NB4 (cell line): Measurements from ENCODE around the gene PKIG.

ENCODE experiments used
- DNase-seq: peaks from one replicate; pipeline ENCODE4 v3.0.0; 2010; ENCODE audit warnings: low read depth
- H3K4me3 ChIP-seq: one replicate; pipeline ENCODE4 v1.5.1; 2011; ENCODE audit warnings: mild to moderate bottlenecking, low read depth, low read length, moderate library complexity
- MAX ChIP-seq: IDR thresholded peaks from 2 replicates; pipeline ENCODE4 v1.6.1; 2011; ENCODE audit warnings: low read depth, low read length
- MYC ChIP-seq: IDR thresholded peaks from 2 replicates; pipeline ENCODE4 v1.6.1; 2011; ENCODE audit warnings: low read depth, low read length
- POLR2A ChIP-seq: IDR thresholded peaks from 2 replicates; pipeline ENCODE4 v1.6.1; 2011; ENCODE audit warnings: mild to moderate bottlenecking; ENCODE audit not compliant: insufficient read length; ENCODE audit errors: extremely low read depth
- TF ChIP-seq, protein P1 (sequence below): IDR thresholded peaks from one replicate; pipeline ENCODE4 v1.5.1; 2012; ENCODE audit warnings: low read depth, low read length

The PKIG gene

DNA sequence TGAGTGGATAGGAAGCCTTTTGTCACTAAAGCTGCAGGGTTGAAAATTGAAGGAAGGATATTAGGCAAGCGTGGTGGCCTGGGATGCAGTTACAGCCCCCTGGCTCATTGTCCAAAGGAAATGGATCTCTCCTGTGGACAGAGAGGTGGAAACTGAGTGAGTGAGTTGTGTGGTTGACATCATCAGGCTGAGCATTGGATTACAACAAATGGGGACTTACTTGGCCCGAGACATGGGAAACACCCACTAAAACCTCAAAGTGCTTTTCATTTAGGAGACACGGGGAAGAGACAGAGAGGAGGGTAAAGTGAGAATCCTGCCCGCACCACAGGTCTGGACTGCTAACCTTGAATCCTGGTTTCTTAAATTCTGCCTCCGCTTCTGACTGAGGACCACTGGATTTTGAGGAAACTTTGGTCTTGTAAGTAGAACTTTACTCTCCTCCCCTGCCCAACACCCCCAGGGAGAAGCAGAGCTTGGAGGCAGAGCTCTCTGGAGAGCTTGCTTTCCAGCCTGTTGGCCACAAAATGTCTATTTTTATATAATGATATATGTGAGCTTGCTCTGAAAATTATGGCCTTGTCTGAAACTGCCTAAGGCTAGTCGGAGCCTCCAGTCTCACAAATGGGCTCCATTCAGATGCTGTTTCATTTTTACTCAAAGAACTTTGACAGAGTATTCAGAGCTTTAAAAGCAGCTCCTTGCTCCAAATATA, at the start of gene PKIG:
TSS of gene PKIG (plus strand) at position 269 of the 715 bp plus-strand sequence. CDS start 31,978 bp downstream, outside the sequence.
- DNase-seq, result peak; percentile 60
- TF ChIP-seq POLR2A (no peak), MAX (no peak), MYC (no peak)
- TF ChIP-seq, protein P1, sequence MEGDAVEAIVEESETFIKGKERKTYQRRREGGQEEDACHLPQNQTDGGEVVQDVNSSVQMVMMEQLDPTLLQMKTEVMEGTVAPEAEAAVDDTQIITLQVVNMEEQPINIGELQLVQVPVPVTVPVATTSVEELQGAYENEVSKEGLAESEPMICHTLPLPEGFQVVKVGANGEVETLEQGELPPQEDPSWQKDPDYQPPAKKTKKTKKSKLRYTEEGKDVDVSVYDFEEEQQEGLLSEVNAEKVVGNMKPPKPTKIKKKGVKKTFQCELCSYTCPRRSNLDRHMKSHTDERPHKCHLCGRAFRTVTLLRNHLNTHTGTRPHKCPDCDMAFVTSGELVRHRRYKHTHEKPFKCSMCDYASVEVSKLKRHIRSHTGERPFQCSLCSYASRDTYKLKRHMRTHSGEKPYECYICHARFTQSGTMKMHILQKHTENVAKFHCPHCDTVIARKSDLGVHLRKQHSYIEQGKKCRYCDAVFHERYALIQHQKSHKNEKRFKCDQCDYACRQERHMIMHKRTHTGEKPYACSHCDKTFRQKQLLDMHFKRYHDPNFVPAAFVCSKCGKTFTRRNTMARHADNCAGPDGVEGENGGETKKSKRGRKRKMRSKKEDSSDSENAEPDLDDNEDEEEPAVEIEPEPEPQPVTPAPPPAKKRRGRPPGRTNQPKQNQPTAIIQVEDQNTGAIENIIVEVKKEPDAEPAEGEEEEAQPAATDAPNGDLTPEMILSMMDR, result no peak
- H3K4me3 ChIP-seq, result no peak within 1 kb of the TSS

DNA sequence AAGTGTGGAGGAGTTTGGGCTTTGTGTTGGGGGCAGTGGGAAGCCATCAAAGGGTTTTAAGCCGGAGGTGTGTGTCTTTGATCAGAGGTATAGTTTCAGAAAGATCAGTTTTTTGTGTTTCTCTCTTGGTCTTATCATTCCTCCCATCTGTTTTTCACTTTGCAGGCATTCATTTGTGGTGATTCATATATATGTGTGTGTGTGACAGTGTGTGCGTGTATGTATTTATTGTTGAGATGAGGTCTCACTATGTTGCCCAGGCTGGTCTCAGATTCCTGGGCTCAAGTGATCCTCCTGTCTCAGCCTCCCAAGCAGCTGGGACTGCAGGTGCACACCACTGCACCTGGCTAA, 49.4 kb upstream of the PKIG start:
- TF ChIP-seq MAX (no peak), MYC (no peak), POLR2A (no peak)
- TF ChIP-seq, protein P1, result no peak
- DNase-seq, result no peak
- no peak overlapping the region for H3K4me3 ChIP-seq

DNA sequence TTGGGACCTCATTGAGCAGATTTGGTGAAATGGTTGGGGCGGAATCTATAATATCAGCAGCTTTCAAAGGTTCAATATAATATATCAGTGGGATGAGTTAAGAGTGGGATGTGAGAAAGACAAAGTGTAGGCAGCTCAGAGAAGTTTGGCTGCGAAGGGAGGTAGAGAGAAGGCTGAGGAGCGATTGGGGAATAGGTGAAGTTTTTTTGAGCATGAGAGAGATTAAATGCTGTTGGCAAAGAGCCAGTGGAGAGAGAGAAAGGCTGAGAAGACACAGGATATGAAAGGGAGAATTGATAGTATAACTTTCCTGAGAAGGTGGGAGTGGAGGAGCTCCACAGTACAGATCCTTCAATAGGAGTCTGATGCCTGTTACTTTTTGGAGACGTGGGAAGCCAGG, 48.5 kb upstream of the PKIG start:
- no peak overlapping the region for H3K4me3 ChIP-seq
- TF ChIP-seq, protein P1, result no peak
- TF ChIP-seq POLR2A, result no peak
- no peak for TF ChIP-seq MAX
- no peak for DNase-seq

DNA sequence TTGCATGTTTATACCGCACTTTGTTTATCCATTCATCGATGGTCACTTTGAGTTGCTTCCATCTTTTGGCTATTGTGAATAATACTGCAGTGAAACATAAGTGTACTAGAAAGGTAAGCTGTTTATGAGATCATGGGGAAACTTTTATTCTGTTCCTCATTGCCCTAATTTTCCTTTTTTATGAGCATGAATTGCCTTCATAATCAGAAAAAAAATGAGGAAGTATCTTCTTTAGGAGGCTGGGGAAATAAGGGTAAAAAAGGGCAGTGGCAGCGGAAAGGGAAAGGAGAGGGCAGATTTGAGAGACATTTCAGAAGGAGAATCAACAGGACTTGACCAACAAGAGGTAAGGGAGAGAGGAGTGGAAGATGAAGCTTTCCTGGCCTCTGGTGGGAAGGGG, 46.2 kb upstream of the PKIG start:
- peak; percentile 22 for DNase-seq
- TF ChIP-seq MYC (no peak), POLR2A (no peak), MAX (no peak)
- TF ChIP-seq, protein P1, result no peak
- H3K4me3 ChIP-seq, result no peak overlapping the region

GRCh38 chr20:44537993-44538392, 44.4 kb upstream of the PKIG start:
- H3K4me3 ChIP-seq, result no peak overlapping the region
- DNase-seq, result no peak
- TF ChIP-seq POLR2A, result no peak

DNA sequence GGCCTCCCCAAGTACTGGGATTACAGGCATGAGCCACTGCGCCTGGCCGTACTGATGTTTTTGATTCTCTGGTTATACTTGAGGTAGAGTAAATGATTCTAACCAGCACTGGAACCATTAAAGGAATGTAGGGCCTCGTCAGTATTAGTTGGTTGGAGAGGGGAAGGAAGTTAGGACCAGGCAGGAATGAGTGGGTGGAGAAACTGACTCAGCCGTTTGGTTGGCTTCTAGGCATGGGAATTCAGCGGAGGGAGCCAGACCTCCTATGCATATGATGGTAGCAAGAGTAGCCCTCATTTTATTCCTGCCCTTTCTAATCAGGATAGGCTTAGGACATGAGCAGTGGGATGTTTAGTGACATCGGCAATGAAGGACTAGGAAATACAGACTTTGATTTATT, 41.5 kb upstream of the PKIG start:
- TF ChIP-seq MYC (no peak), POLR2A (no peak), MAX (no peak)
- no peak overlapping the region for H3K4me3 ChIP-seq
- DNase-seq, result no peak

DNA sequence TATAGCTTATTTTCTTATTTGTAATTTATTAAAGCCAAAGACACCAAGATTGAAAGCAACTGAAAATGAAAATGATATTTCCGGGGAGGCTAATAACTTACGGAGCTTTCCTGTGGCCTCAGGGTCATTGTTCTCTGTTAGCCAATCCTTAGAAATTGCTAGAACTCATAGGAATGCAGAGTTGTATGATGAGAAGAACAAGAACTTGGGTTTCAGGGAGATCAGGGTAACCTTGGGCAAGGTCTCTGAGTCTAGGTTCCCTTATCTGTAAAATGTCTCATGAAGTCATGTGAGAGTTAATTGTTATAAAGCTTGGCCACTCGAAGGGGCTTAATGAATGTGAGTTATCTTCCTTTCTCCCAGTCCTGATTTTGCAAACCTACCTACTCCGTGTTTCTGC, 40.4 kb upstream of the PKIG start:
- TF ChIP-seq POLR2A (no peak), MAX (no peak), MYC (no peak)
- TF ChIP-seq, protein P1, result no peak
- H3K4me3 ChIP-seq, result no peak overlapping the region
- DNase-seq, result no peak
